ENCODE measurements around the gene DNAJC7.

DNA sequence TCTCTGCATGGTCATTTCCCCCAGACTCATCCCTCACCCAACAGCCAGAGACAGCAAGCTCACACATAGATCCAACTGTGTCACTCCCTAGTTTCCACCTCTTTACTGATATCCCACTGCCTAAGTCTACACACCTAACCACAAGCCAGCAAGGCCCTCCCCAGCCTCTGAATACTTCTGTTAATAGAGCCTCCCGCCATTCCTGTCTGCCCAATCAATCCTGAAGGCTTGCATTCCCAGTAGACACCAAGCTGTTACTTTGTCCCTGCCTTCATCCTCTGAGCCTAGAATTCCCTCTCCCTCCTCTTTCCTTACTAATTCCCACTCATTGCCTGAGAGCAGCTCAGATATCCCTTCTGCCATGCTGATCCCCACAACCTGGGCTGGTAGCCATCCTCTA lies 28.5 kb upstream of the DNAJC7 start:
- TF ChIP-seq EZH2phosphoT487 (IDR thresholded peaks at IDR 0.05) (no peak), EZH2 (IDR thresholded peaks at IDR 0.05) (no peak)

Data from neural progenitor cell (in vitro differentiated cells).